Spleen (tissue), 11 donors: Measurements from ENCODE around the gene LRRIQ4. TPM values are rescaled to one million over a fixed set of nuclear protein-coding genes. Genes with fewer than 3 reads are reported as not detected.

Experiments
- DNase-seq: peaks from one replicate; pipeline ENCODE4 v3.0.0-alpha.2; 2020
- H3K27ac ChIP-seq, 8 donors: fragments of 200-600 bp; sonication (generic) in 7 of 8; 1 replicate in 4 of 8; 2 replicates in 4 of 8; pipeline versions ENCODE4 v1.5.0 to v1.8.0; 2016 to 2021; ENCODE audit warnings: inconsistent platforms in 4 of 8, mild to moderate bottlenecking in 4 of 8, moderate library complexity in 1 of 8
- H3K27me3 ChIP-seq, 7 donors: fragments of 200-600 bp; sonication (generic) in 6 of 7; replicated peaks in 1 of 7; 1 replicate in 4 of 7; 2 replicates in 3 of 7; pipeline versions ENCODE4 v1.5.0 to v1.8.0; 2016 to 2021; ENCODE audit warnings: inconsistent platforms in 3 of 7, mild to moderate bottlenecking in 1 of 7
- H3K36me3 ChIP-seq, 6 donors: fragments of 200-600 bp; sonication (generic) in 5 of 6; 1 replicate in 4 of 6; 2 replicates in 2 of 6; pipeline versions ENCODE4 v1.5.0 to v1.8.0; 2016 to 2021; ENCODE audit warnings: inconsistent platforms in 2 of 6
- H3K4me1 ChIP-seq, 6 donors: fragments of 200-600 bp; sonication (generic) in 5 of 6; 1 replicate in 3 of 6; 2 replicates in 3 of 6; pipeline versions ENCODE4 v1.5.0 to v1.8.0; 2016 to 2021; ENCODE audit warnings: inconsistent platforms in 3 of 6
- H3K4me3 ChIP-seq, 8 donors: fragments of 200-600 bp; sonication (generic) in 7 of 8; 1 replicate in 4 of 8; 2 replicates in 4 of 8; pipeline versions ENCODE4 v1.5.0 to v1.8.0; 2016 to 2021; ENCODE audit warnings: inconsistent platforms in 4 of 8, mild to moderate bottlenecking in 4 of 8, moderate library complexity in 2 of 8
- H3K9me3 ChIP-seq, 8 donors: fragments of 200-600 bp; sonication (generic) in 7 of 8; 1 replicate in 4 of 8; 2 replicates in 4 of 8; pipeline versions ENCODE4 v1.5.0 to v1.8.0; 2016 to 2021; ENCODE audit warnings: inconsistent platforms in 4 of 8
- CTCF ChIP-seq, 11 experiments: fragments of 200-600 bp in 7 of 11; fragments of 450-650 bp in 4 of 11; sonication (generic) in 4 of 11; IDR thresholded peaks in 8 of 11; conservative IDR thresholded peaks in 3 of 11; 1 replicate in 7 of 11; 2 replicates in 4 of 11; pipeline versions ENCODE4 v1.4.0 to v1.8.0; 2016 to 2021; ENCODE audit warnings: antibody characterized with exemption in 11 of 11, inconsistent platforms in 4 of 11, mild to moderate bottlenecking in 1 of 11
- POLR2A ChIP-seq, 3 donors: fragments of 450-650 bp; IDR thresholded peaks; one replicate each; pipeline ENCODE4 v1.5.1; 2017; ENCODE audit warnings: antibody characterized with exemption in 3 of 3, mild to moderate bottlenecking in 1 of 3
- POLR2AphosphoS5 ChIP-seq, 3 donors: sonication (generic); formaldehyde crosslinking; IDR thresholded peaks; one replicate each; pipeline ENCODE4 v1.5.1; 2017; ENCODE audit warnings: antibody characterized with exemption in 3 of 3
- WGBS, 5 donors: extraction: QIAGEN DNeasy Blood & Tissue Kit in 3 of 5; methylation state at CpG; one replicate each; pipeline versions ENCODE4 v1.1.5 to v1.1.7; 2013 to 2018; 5-methylcytosine and 5-hydroxymethylcytosine counted together
- intact Hi-C: fragments of 100-400 bp; cut with DNase I; formaldehyde crosslinking; loops from one replicate; pipeline ENCODE4 v1.15.0; 2023; ENCODE audit warnings: low total_unique reads
- polyA plus RNA-seq, 3 donors: library from polyadenylated mRNA; stranded (reverse); fragments of 200-250 nt; gene quantifications; one replicate each; pipeline ENCODE4 v1.2.1, GENCODE V29; 2013
- total RNA-seq, 7 donors: library from RNA; depleted of rRNA in 3 of 7; stranded (reverse); fragments of >200 nt in 3 of 7; fragmentation: NEBNext Ultra II Directional in 4 of 7; extraction: Animal tissue kit (Norgen Biotek cat#: 25700) in 4 of 7; gene quantifications; one replicate each; pipeline versions ENCODE4 v1.1.0 to v1.2.1, GENCODE V29; 2016 to 2021
- donor health status: healthy with polysubstance abuse.
- donor health status: DM: no; HTN: no; CAD: no; lungs with moderate emphysema.
- donor health status: DM: no; HTN: no; CAD: no.
- donor health status: Bipolar disorder and iron deficiency.
- donor health status: healthy.
- donor health status: DM: no; HTN: no; CAD: no.
- donor health status: DM: yes; HTN: yes; CAD: no.

The LRRIQ4 gene
- total and polyA plus RNA-seq, 10 donors: 0.06 to 0.27 (median 0.19) TPM; not detected in 7

DNA sequence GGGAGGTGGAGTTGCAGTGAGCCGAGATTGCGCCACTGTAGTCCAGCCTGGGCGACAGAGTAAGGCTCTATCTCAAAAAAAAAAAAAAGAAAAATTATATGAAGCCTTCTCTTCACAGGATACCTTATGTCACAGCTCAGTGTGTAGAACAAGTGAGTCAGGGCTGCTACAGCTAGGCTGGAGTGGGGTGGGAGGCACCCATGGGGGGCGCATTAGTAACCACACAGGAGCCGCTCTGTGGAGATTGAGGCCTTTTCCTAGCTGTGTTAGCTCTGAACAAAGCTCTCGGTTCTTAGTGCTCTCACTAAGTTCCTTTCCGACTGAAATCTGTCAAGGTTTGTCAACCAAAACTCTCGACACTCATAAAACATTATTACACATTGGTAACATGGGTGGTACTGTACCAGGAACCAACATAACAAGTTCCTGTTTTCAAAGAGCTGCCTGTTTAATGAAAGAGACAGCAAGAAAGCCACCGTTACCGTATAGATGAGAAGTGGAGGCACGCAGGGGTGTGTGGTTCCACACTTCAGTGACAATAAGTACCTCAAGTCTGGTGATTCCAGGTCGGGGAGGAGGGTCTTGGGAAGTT lies 52.6 kb downstream of the LRRIQ4 start:
- intact Hi-C loops: loop anchor here (10.0 kb wide), 1 partner anchor 190 kb away; no protein-coding TSS in a partner anchor
- TF ChIP-seq POLR2AphosphoS5 (IDR thresholded peaks at IDR 0.05): no peak
- TF ChIP-seq CTCF (IDR thresholded peaks at IDR 0.05 in 8 of 11, conservative IDR thresholded peaks at IDR 0.05 in 3 of 11): no peak
- no peak for TF ChIP-seq POLR2A (IDR thresholded peaks at IDR 0.05)
- Histone ChIP-seq H3K4me3 (no peak overlapping the region), H3K36me3 (no peaks in the 10 kb centered on the region), H3K27me3 (no peaks in the 10 kb centered on the region), H3K27ac (peak overlapping the region; percentile 6 to 72 (median 60)), H3K9me3 (no peaks in the 10 kb centered on the region), H3K4me1 (peaks cover 0 to 34% (median 19%) of the 10 kb centered on the region in 6 donors)
- no peak for DNase-seq
- 39 to 58% (median 46%) methylated on average over 12 of the region's 12 CpGs for WGBS, 5 donors

- intact Hi-C loops: loop anchor here (10.0 kb wide), 1 partner anchor 187 kb away; no protein-coding TSS in a partner anchor
- 80 to 93% (median 86%) methylated on average over 3 of the region's 3 CpGs for WGBS, 5 donors
- TF ChIP-seq POLR2AphosphoS5 (IDR thresholded peaks at IDR 0.05) (no peak), POLR2A (IDR thresholded peaks at IDR 0.05) (no peak), CTCF (IDR thresholded peaks at IDR 0.05 in 8 of 11, conservative IDR thresholded peaks at IDR 0.05 in 3 of 11) (no peak)
- H3K4me3 ChIP-seq: no peak overlapping the region
- H3K9me3 ChIP-seq: no peaks in the 10 kb centered on the region
- H3K27me3 ChIP-seq: no peaks in the 10 kb centered on the region
- H3K4me1 ChIP-seq: peaks cover 0 to 42% (median 21%) of the 10 kb centered on the region in 6 donors
- DNase-seq: no peak
- H3K27ac ChIP-seq: no peak overlapping the region
- H3K36me3 ChIP-seq: no peaks in the 10 kb centered on the region
Measured at GRCh38 chr3:169867584-169868210, 55.0 kb downstream of the LRRIQ4 start.

DNA sequence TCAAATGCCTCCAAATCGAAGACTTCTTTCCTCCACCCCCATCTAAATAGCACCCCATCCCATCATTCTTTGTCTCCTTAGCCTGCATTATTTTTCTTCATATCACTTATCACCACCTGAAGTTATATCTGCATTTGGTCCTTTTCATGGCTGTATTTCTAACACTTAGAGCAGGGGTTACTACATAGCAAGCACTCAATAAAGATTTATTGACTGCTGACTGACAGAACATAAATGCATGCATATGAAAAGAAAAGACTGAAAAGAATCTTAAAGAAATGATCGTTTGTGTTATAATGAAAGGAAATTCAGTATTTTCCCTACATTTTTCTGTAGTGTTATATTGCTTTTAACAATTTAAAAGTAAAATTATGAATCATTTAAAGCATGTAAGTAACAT lies 55.7 kb downstream of the LRRIQ4 start:
- intact Hi-C loops: loop anchor here (10.0 kb wide), 1 partner anchor 186 kb away; no protein-coding TSS in a partner anchor
- H3K27me3 ChIP-seq: no peaks in the 10 kb centered on the region
- DNase-seq: no peak
- 74 to 87% (median 81%) methylated on average over 2 of the region's 2 CpGs for WGBS, 5 donors
- H3K36me3 ChIP-seq: no peaks in the 10 kb centered on the region
- no peak overlapping the region for H3K4me3 ChIP-seq
- H3K27ac ChIP-seq: no peak overlapping the region
- H3K4me1 ChIP-seq: peaks cover 0 to 35% (median 15%) of the 10 kb centered on the region in 6 donors
- H3K9me3 ChIP-seq: no peaks in the 10 kb centered on the region
- TF ChIP-seq POLR2AphosphoS5 (IDR thresholded peaks at IDR 0.05): no peak
- no peak for TF ChIP-seq POLR2A (IDR thresholded peaks at IDR 0.05)
- no peak for TF ChIP-seq CTCF (IDR thresholded peaks at IDR 0.05 in 8 of 11, conservative IDR thresholded peaks at IDR 0.05 in 3 of 11)
